ENCODE data around the gene HSFX1.
"Not testable (repeated sequence)": the region's sequence is repeated elsewhere in the genome, so short reads cannot be mapped to it uniquely, and the experiment has no call there.

DNA sequence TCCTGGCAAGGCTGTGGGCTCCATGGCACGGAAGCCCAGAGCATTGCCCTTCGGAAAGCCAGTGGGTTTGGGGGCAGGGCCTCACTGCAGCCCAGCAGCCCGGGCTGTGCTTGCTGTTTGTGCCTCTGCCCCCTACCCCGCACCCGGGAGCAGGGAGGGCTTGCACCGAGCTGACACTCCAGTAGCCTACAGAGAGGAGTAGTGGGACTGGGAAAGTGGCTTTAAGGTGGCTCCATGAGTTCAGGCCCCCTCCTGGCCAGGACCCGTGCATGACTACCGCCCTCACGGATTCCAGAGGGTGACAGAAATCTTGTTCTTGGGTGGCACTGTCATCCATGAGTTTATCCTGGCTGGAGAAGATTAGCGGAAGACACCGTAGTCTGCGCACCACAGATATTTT is 3.5 kb upstream of the HSFX1 start:
- TF ChIP-seq CTCF, POLR2AphosphoS5, POLR2A (IDR thresholded peaks at IDR 0.05): not testable (repeated sequence)
